Measurements from ENCODE around the gene ANKMY1.

Gene ANKMY1

DNA sequence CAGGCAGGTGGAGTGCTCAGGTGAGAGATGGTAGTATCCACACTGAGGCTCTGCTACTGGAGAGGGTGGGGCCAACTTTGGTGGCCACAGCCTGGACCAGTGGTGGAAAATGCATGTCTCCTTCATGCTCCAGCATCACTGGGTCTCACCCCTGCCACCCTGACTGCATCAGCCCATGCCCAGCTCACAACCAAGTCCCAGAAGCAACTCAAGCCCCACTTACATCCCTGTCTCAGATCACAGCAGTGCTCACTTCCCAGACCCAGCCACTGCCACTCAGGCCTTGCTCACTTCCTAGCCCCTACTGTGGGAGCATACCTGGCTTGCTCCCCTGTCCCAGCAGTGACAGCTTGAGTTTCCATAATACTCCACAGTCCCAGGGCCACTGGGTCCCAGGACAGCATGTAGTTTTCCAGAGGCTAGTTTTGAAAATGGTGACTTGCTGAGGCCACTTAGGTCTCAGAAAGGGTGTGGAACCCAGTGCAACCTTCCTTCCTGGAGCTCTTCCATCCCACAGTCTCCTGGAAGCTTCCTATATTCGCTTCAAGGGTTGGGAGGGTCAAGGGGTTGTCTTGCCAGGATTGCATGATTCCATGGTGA lies 63.5 kb downstream of the ANKMY1 start:
- TF ChIP-seq, protein P1, sequence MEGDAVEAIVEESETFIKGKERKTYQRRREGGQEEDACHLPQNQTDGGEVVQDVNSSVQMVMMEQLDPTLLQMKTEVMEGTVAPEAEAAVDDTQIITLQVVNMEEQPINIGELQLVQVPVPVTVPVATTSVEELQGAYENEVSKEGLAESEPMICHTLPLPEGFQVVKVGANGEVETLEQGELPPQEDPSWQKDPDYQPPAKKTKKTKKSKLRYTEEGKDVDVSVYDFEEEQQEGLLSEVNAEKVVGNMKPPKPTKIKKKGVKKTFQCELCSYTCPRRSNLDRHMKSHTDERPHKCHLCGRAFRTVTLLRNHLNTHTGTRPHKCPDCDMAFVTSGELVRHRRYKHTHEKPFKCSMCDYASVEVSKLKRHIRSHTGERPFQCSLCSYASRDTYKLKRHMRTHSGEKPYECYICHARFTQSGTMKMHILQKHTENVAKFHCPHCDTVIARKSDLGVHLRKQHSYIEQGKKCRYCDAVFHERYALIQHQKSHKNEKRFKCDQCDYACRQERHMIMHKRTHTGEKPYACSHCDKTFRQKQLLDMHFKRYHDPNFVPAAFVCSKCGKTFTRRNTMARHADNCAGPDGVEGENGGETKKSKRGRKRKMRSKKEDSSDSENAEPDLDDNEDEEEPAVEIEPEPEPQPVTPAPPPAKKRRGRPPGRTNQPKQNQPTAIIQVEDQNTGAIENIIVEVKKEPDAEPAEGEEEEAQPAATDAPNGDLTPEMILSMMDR (conservative IDR thresholded peaks at IDR 0.05; ENCODE audit: low read length): no peak
- TF ChIP-seq EZH2phosphoT487 (IDR thresholded peaks at IDR 0.05; ENCODE audit: borderline replicate concordance): no peak
- H3K4me1 ChIP-seq (ENCODE audit: insufficient read depth, low read length, poor library complexity, severe bottlenecking): no peaks in the 10 kb centered on the region
- H3K4me3 ChIP-seq (ENCODE audit: low read length, poor library complexity, severe bottlenecking): no peak overlapping the region
- no peaks in the 10 kb centered on the region for H3K36me3 ChIP-seq (ENCODE audit: insufficient read depth, low read length)
- H3K9ac ChIP-seq (ENCODE audit: low read depth, low read length, poor library complexity, severe bottlenecking): no peak overlapping the region
- H2AFZ ChIP-seq (ENCODE audit: low read length): no peak overlapping the region
- no peaks in the 10 kb centered on the region for H3K79me2 ChIP-seq (ENCODE audit: insufficient read depth, low read length)
- H3K9me3 ChIP-seq (ENCODE audit: insufficient read depth, low read depth, low read length): peaks cover 17% of the 10 kb centered on the region
- no peaks in the 10 kb centered on the region for H3K27me3 ChIP-seq (ENCODE audit: insufficient read depth, low read length, poor library complexity, severe bottlenecking)
- no peaks in the 10 kb centered on the region for H3K9me2 ChIP-seq (replicated peaks; ENCODE audit: low read depth, low read length)
- no peaks in the 10 kb centered on the region for H3F3A ChIP-seq (ENCODE audit: low read depth)
- H3K4me2 ChIP-seq (ENCODE audit: low read depth, low read length, poor library complexity, severe bottlenecking): no peak overlapping the region
- no peaks in the 10 kb centered on the region for H4K20me1 ChIP-seq (ENCODE audit: insufficient read depth, low read length, poor library complexity, severe bottlenecking)

DNA sequence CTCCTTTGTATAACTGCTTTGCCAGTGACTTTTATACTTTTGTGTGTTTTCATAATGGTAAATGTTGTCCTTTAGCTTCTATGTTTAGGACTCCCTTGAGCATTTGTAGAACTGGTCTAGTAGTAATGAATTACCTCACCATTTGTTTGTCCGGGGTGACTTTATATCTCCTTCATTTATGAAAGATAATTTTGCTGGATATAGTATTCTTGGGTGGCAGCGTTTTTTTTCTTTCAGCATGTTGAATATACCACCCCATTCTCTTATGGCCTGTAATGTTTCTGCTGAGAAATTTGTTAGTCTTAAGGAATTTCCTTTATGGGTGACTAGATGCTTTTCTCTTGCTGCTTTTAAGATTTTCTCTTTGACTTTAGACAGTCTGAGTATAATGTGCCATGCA lies 66.3 kb downstream of the ANKMY1 start:
- H3K4me2 ChIP-seq (ENCODE audit: low read depth, low read length, poor library complexity, severe bottlenecking): no peak overlapping the region
- H4K20me1 ChIP-seq (ENCODE audit: insufficient read depth, low read length, poor library complexity, severe bottlenecking): no peaks in the 10 kb centered on the region
- peaks cover 20% of the 10 kb centered on the region for H3K9me3 ChIP-seq (ENCODE audit: insufficient read depth, low read depth, low read length)
- no peaks in the 10 kb centered on the region for H3K36me3 ChIP-seq (ENCODE audit: insufficient read depth, low read length)
- TF ChIP-seq, protein P1 (conservative IDR thresholded peaks at IDR 0.05; ENCODE audit: low read length): no peak
- TF ChIP-seq EZH2phosphoT487 (IDR thresholded peaks at IDR 0.05; ENCODE audit: borderline replicate concordance): no peak
- H3K27me3 ChIP-seq (ENCODE audit: insufficient read depth, low read length, poor library complexity, severe bottlenecking): no peaks in the 10 kb centered on the region
- no peaks in the 10 kb centered on the region for H3K9me2 ChIP-seq (replicated peaks; ENCODE audit: low read depth, low read length)
- H3K9ac ChIP-seq (ENCODE audit: low read depth, low read length, poor library complexity, severe bottlenecking): no peak overlapping the region
- H3K4me3 ChIP-seq (ENCODE audit: low read length, poor library complexity, severe bottlenecking): no peak overlapping the region
- H3F3A ChIP-seq (ENCODE audit: low read depth): no peaks in the 10 kb centered on the region
- no peak overlapping the region for H2AFZ ChIP-seq (ENCODE audit: low read length)
- H3K79me2 ChIP-seq (ENCODE audit: insufficient read depth, low read length): no peaks in the 10 kb centered on the region
- no peaks in the 10 kb centered on the region for H3K4me1 ChIP-seq (ENCODE audit: insufficient read depth, low read length, poor library complexity, severe bottlenecking)

DNA sequence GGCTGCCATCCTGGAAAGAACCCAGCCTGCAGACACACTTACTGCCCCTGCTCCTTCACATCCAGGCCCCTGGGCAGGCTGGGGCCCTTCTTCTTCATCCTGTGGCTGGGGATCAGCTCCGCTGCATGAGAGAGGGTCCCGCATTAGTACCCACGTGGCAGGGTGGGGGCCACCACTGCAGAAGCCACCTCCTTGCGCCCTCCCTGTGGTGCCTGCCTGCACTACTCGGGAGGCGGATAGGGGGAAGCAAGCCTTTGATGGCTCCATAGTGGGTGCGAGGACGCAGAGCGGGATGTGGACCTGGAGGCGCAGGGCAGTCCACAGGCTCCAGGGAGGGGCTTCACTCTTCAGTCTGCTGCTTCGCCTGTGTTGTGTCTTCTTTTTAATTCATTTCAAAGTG lies 75.6 kb downstream of the ANKMY1 start:
- TF ChIP-seq EZH2phosphoT487 (IDR thresholded peaks at IDR 0.05; ENCODE audit: borderline replicate concordance): no peak
- no peak overlapping the region for H3K4me3 ChIP-seq (ENCODE audit: low read length, poor library complexity, severe bottlenecking)

DNA sequence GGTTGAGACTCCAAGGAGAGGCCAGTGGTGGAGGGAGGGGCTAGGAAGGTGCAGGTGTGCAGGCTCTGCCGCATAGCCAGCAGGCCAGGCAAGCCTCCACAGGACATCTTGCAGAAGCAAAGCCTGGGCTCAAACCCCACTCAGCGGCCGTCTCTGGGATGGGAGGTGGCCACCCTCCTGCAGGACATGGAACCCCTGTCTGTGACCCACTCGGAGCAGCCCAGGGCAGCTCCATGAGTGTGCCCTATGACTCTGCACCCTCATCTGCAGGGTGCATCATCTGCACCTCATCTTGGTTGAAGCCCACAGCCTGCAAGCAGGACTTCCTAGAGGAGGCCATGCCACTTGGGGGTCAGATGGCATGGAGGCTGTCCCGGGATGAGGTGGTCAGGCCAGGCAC lies 76.1 kb downstream of the ANKMY1 start:
- Histone ChIP-seq H3K9ac (ENCODE audit: low read depth, low read length, poor library complexity, severe bottlenecking) (no peak overlapping the region), H3K79me2 (ENCODE audit: insufficient read depth, low read length) (no peaks in the 10 kb centered on the region), H3K4me2 (ENCODE audit: low read depth, low read length, poor library complexity, severe bottlenecking) (no peak overlapping the region), H3K27me3 (ENCODE audit: insufficient read depth, low read length, poor library complexity, severe bottlenecking) (no peaks in the 10 kb centered on the region), H3K9me3 (ENCODE audit: insufficient read depth, low read depth, low read length) (no peaks in the 10 kb centered on the region), H3K9me2 (replicated peaks; ENCODE audit: low read depth, low read length) (no peaks in the 10 kb centered on the region), H4K20me1 (ENCODE audit: insufficient read depth, low read length, poor library complexity, severe bottlenecking) (no peaks in the 10 kb centered on the region), H3F3A (ENCODE audit: low read depth) (no peaks in the 10 kb centered on the region), H3K4me3 (ENCODE audit: low read length, poor library complexity, severe bottlenecking) (no peak overlapping the region), H3K4me1 (ENCODE audit: insufficient read depth, low read length, poor library complexity, severe bottlenecking) (no peaks in the 10 kb centered on the region), H3K36me3 (ENCODE audit: insufficient read depth, low read length) (no peaks in the 10 kb centered on the region), H2AFZ (ENCODE audit: low read length) (no peak overlapping the region)
- no peak for TF ChIP-seq EZH2phosphoT487 (IDR thresholded peaks at IDR 0.05; ENCODE audit: borderline replicate concordance)
- TF ChIP-seq, protein P1 (conservative IDR thresholded peaks at IDR 0.05; ENCODE audit: low read length): no peak

More for the DNA sequence above, 75.6 kb downstream of the ANKMY1 start:
- no peaks in the 10 kb centered on the region for H3K9me3 ChIP-seq (ENCODE audit: insufficient read depth, low read depth, low read length)
- H4K20me1 ChIP-seq (ENCODE audit: insufficient read depth, low read length, poor library complexity, severe bottlenecking): no peaks in the 10 kb centered on the region
- H3K9ac ChIP-seq (ENCODE audit: low read depth, low read length, poor library complexity, severe bottlenecking): no peak overlapping the region
- H3K79me2 ChIP-seq (ENCODE audit: insufficient read depth, low read length): no peaks in the 10 kb centered on the region
- no peaks in the 10 kb centered on the region for H3F3A ChIP-seq (ENCODE audit: low read depth)
- H3K4me2 ChIP-seq (ENCODE audit: low read depth, low read length, poor library complexity, severe bottlenecking): no peak overlapping the region
- H3K9me2 ChIP-seq (replicated peaks; ENCODE audit: low read depth, low read length): no peaks in the 10 kb centered on the region
- no peak overlapping the region for H2AFZ ChIP-seq (ENCODE audit: low read length)
- H3K4me1 ChIP-seq (ENCODE audit: insufficient read depth, low read length, poor library complexity, severe bottlenecking): no peaks in the 10 kb centered on the region
- no peaks in the 10 kb centered on the region for H3K27me3 ChIP-seq (ENCODE audit: insufficient read depth, low read length, poor library complexity, severe bottlenecking)
- H3K36me3 ChIP-seq (ENCODE audit: insufficient read depth, low read length): no peaks in the 10 kb centered on the region
